ENCODE data around the gene ACO2. TPM values are rescaled to one million over a fixed set of nuclear protein-coding genes. Genes with fewer than 3 reads are reported as not detected.

The ACO2 gene
- total RNA-seq, 1 experiment from 2014 or later: 66.6 TPM

GRCh38 chr22:41556561-41556960 is 87.6 kb downstream of the ACO2 start:
- whole genome bisulfite sequencing (ENCODE audit: extremely low coverage, insufficient read length, low lambda C conversion rate): no CpG with 5 or more reads among the region's 10 CpGs
- H3K9ac ChIP-seq (ENCODE audit: extremely low read depth, insufficient read length, low read length): no peak overlapping the region
- peaks cover under 1% of the 10 kb centered on the region; the same call in 1 of the 2 replicates for H3K4me1 ChIP-seq (ENCODE audit: insufficient read depth, low read length)
- TF ChIP-seq, protein P1, sequence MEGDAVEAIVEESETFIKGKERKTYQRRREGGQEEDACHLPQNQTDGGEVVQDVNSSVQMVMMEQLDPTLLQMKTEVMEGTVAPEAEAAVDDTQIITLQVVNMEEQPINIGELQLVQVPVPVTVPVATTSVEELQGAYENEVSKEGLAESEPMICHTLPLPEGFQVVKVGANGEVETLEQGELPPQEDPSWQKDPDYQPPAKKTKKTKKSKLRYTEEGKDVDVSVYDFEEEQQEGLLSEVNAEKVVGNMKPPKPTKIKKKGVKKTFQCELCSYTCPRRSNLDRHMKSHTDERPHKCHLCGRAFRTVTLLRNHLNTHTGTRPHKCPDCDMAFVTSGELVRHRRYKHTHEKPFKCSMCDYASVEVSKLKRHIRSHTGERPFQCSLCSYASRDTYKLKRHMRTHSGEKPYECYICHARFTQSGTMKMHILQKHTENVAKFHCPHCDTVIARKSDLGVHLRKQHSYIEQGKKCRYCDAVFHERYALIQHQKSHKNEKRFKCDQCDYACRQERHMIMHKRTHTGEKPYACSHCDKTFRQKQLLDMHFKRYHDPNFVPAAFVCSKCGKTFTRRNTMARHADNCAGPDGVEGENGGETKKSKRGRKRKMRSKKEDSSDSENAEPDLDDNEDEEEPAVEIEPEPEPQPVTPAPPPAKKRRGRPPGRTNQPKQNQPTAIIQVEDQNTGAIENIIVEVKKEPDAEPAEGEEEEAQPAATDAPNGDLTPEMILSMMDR (conservative IDR thresholded peaks at IDR 0.05): no peak
- peaks cover 29 to 44% of the 10 kb centered on the region in 2 experiments for H3K4me1 Mint-ChIP-seq
- H3K14ac ChIP-seq (ENCODE audit: insufficient read depth, low read length): no peak overlapping the region
- no peak overlapping the region for H4K8ac ChIP-seq (replicated peaks; ENCODE audit: insufficient read length, low read depth, low read length)
- H4K5ac ChIP-seq (ENCODE audit: insufficient read length, low read depth, low read length): no peak overlapping the region
- no peak overlapping the region for H3K4ac ChIP-seq (ENCODE audit: low read depth, low read length)
- H3K79me1 ChIP-seq (ENCODE audit: insufficient read depth, low read depth, low read length, poor library complexity, severe bottlenecking): no peaks in the 10 kb centered on the region
- no peak overlapping the region for H2AK5ac ChIP-seq (ENCODE audit: insufficient read length, low read length)
- no peak overlapping the region for H3K18ac ChIP-seq (ENCODE audit: insufficient read length, low read depth, low read length)
- no peaks in the 10 kb centered on the region for H3K9me3 Mint-ChIP-seq
- H4K91ac ChIP-seq (ENCODE audit: insufficient read length, low read depth, low read length): no peak overlapping the region
- no peak overlapping the region for H2BK15ac ChIP-seq (ENCODE audit: low read depth, low read length)
- no peaks in the 10 kb centered on the region for H3K9me3 ChIP-seq (ENCODE audit: control insufficient read depth, low read depth, low read length)
- H4K20me1 ChIP-seq (ENCODE audit: control insufficient read depth, insufficient read depth, insufficient read length): no peaks in the 10 kb centered on the region
- peaks cover 7% of the 10 kb centered on the region for H3K27me3 Mint-ChIP-seq (ENCODE audit: low read depth)
- no peaks in the 10 kb centered on the region for H3K23me2 ChIP-seq (ENCODE audit: insufficient read length, low read depth, low read length, poor library complexity, severe bottlenecking)
- no peak overlapping the region for H3K4me2 ChIP-seq (ENCODE audit: insufficient read depth, insufficient read length, low read length)
- H3K23ac ChIP-seq (ENCODE audit: insufficient read length, low read depth, low read length): no peak overlapping the region
- no peak overlapping the region for H2BK5ac ChIP-seq (ENCODE audit: insufficient read length, low read length)
- no peak overlapping the region for H3K27ac ChIP-seq (ENCODE audit: insufficient read length, low read depth, low read length)
- H3K36me3 Mint-ChIP-seq (ENCODE audit: insufficient read depth in 1 of 3, low read depth in 3 of 3): no peaks in the 10 kb centered on the region
- no peak overlapping the region for H2BK20ac ChIP-seq (ENCODE audit: low read depth, low read length, poor library complexity, severe bottlenecking)
- no peak overlapping the region for H2BK12ac ChIP-seq (ENCODE audit: insufficient read length, low read depth, low read length)
- H3T11ph ChIP-seq (ENCODE audit: low read length): no peak overlapping the region
- no peaks in the 10 kb centered on the region for H3K79me2 ChIP-seq (ENCODE audit: insufficient read depth, low read length)
- H3K4me3 Mint-ChIP-seq: no peak overlapping the region
- H2BK120ac ChIP-seq (ENCODE audit: low read depth, low read length, poor library complexity, severe bottlenecking): no peak overlapping the region
- H3K27ac Mint-ChIP-seq: no peak overlapping the region
- DNase-seq: no peak
- no peaks in the 10 kb centered on the region for H3K27me3 ChIP-seq (ENCODE audit: insufficient read depth, low read length)
- no peak overlapping the region for H3K56ac ChIP-seq (ENCODE audit: insufficient read length, low read depth, low read length)
- H2AFZ ChIP-seq (ENCODE audit: low read length): no peak overlapping the region

Data from H9 (cell line).